ENCODE measurements around the gene PTPRE. TPM values are rescaled to one million over a fixed set of nuclear protein-coding genes. Genes with fewer than 3 reads are reported as not detected.

Gene PTPRE
- total RNA-seq, 1 experiment from 2014 or later, result 3.1 TPM

GRCh38 chr10:128099901-128100300 is 193.0 kb downstream of the PTPRE start (continued):
- no peak for TF ChIP-seq CTCF (IDR thresholded peaks at IDR 0.05)
- no peak for TF ChIP-seq SP1 (CRISPR knock-in tag; conservative IDR thresholded peaks at IDR 0.05)
- TF ChIP-seq TEAD1 (CRISPR knock-in tag; IDR thresholded peaks at IDR 0.05), result no peak
- TF ChIP-seq GABPB1 (CRISPR knock-in tag; IDR thresholded peaks at IDR 0.05), result no peak
- TF ChIP-seq ZNF532 (CRISPR knock-in tag; IDR thresholded peaks at IDR 0.05; ENCODE audit: borderline replicate concordance), result no peak
- TF ChIP-seq NR2C2 (CRISPR knock-in tag; IDR thresholded peaks at IDR 0.05), result no peak
- TF ChIP-seq NR3C1 (CRISPR knock-in tag; conservative IDR thresholded peaks at IDR 0.05; ENCODE audit: low read depth), result no peak
- TF ChIP-seq MAX (CRISPR knock-in tag; IDR thresholded peaks at IDR 0.05), result no peak
- no peak for TF ChIP-seq JUN (CRISPR knock-in tag; IDR thresholded peaks at IDR 0.05)

- no peak overlapping the region for H3K27ac Mint-ChIP-seq
- CTCF ChIA-PET, result no interaction called here
- DNase-seq (ENCODE audit: low spot score) (no peak), ATAC-seq (no peak)
- H3K4me1 Mint-ChIP-seq, result 0 out of 2 replicates have a peak, but pooled peaks cover under 1% of the 10 kb centered on the region
- POLR2A ChIA-PET, result no interaction called here
- H3K36me3 Mint-ChIP-seq, result peaks cover 39% of the 10 kb centered on the region
- no peak for TF ChIP-seq NR3C1 (CRISPR knock-in tag; conservative IDR thresholded peaks at IDR 0.05; ENCODE audit: low read depth)
- no peak for TF ChIP-seq ZNF317 (CRISPR knock-in tag; IDR thresholded peaks at IDR 0.05; ENCODE audit: borderline replicate concordance, low read depth)
- TF ChIP-seq CREM (CRISPR knock-in tag; IDR thresholded peaks at IDR 0.05), result no peak
- TF ChIP-seq FOXK1 (CRISPR knock-in tag; IDR thresholded peaks at IDR 0.05), result no peak
- no peak for TF ChIP-seq PREB (CRISPR knock-in tag; IDR thresholded peaks at IDR 0.05; ENCODE audit: borderline replicate concordance)
- no peak for TF ChIP-seq ZNF423 (CRISPR knock-in tag; IDR thresholded peaks at IDR 0.05)
- no peak for TF ChIP-seq E2F4 (CRISPR knock-in tag; IDR thresholded peaks at IDR 0.05; ENCODE audit: borderline replicate concordance, low read depth)
- TF ChIP-seq E2F5 (CRISPR knock-in tag; IDR thresholded peaks at IDR 0.05), result no peak
- H3K27me3 Mint-ChIP-seq (ENCODE audit: low read depth), result no peaks in the 10 kb centered on the region
- H3K4me3 Mint-ChIP-seq, result no peak overlapping the region
- no peaks in the 10 kb centered on the region for H3K9me3 Mint-ChIP-seq
Measured at GRCh38 chr10:128101901-128102300, 195.0 kb downstream of the PTPRE start.
